Astrocyte of the cerebellum (primary cell): ENCODE data around the gene ODF4.

Source experiments
- DNase-seq: peaks from one replicate; pipeline ENCODE4 v3.0.0-alpha.2; 2011; ENCODE audit warnings: low read depth
- H3K4me3 ChIP-seq: 2 replicates; pipeline ENCODE4 v1.5.1; 2011; ENCODE audit warnings: mild to moderate bottlenecking, low read depth, low read length, moderate library complexity
- in situ Hi-C: cut with HindIII; loops from 2 replicates; pipeline ENCODE4 v1.10.0; 2017; ENCODE audit warnings: low sequenced_read_pairs
- TF ChIP-seq, protein P1 (sequence below): IDR thresholded peaks from 2 replicates; pipeline ENCODE4 v1.5.1; 2012; ENCODE audit warnings: low read length, low read depth, moderate library complexity, mild to moderate bottlenecking; ENCODE audit errors: missing control alignments

The ODF4 gene

GRCh38 chr17:8314797-8315763, 24.6 kb upstream of the ODF4 start:
- H3K4me3 ChIP-seq: no peak overlapping the region
- TF ChIP-seq, protein P1, sequence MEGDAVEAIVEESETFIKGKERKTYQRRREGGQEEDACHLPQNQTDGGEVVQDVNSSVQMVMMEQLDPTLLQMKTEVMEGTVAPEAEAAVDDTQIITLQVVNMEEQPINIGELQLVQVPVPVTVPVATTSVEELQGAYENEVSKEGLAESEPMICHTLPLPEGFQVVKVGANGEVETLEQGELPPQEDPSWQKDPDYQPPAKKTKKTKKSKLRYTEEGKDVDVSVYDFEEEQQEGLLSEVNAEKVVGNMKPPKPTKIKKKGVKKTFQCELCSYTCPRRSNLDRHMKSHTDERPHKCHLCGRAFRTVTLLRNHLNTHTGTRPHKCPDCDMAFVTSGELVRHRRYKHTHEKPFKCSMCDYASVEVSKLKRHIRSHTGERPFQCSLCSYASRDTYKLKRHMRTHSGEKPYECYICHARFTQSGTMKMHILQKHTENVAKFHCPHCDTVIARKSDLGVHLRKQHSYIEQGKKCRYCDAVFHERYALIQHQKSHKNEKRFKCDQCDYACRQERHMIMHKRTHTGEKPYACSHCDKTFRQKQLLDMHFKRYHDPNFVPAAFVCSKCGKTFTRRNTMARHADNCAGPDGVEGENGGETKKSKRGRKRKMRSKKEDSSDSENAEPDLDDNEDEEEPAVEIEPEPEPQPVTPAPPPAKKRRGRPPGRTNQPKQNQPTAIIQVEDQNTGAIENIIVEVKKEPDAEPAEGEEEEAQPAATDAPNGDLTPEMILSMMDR: no peak
- in situ Hi-C loops: loop anchor here (5.0 to 25.0 kb wide), 3 partner anchors 62 to 203 kb away; partner anchors contain the start of genes ALOXE3, BORCS6, HES7 and KRABD2
- no peak for DNase-seq

DNA sequence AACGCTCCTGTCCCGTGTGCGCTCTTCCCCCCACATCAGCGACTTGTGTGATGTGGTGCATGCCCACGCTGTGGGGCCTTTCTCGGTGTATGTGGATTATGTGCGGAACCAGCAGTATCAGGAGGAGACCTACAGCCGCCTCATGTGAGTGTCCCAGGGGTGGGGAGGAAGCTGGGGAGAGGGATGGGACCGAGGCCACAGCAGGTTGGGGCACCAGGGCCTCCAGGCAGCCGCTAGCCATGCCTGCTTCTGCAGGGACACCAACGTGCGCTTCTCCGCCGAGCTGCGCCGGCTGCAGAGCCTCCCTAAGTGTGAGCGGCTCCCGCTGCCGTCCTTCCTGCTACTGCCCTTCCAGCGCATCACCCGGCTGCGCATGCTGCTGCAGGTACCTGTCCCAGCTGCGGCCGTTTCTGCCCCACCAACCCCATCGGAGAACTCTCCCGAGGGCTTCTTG, 23.8 kb upstream of the ODF4 start:
- DNase-seq: no peak
- in situ Hi-C loops: loop anchor here (5.0 to 25.0 kb wide), 3 partner anchors 62 to 203 kb away; partner anchors contain the start of genes ALOXE3, BORCS6, HES7 and KRABD2
- TF ChIP-seq, protein P1: no peak
- no peak overlapping the region for H3K4me3 ChIP-seq

GRCh38 chr17:8318010-8318935, 21.4 kb upstream of the ODF4 start:
- no peak for DNase-seq
- TF ChIP-seq, protein P1: no peak
- no peak overlapping the region for H3K4me3 ChIP-seq
- in situ Hi-C loops: loop anchor here (5.0 to 25.0 kb wide), 3 partner anchors 59 to 206 kb away; partner anchors contain the start of genes ALOXE3, BORCS6, HES7 and KRABD2

DNA sequence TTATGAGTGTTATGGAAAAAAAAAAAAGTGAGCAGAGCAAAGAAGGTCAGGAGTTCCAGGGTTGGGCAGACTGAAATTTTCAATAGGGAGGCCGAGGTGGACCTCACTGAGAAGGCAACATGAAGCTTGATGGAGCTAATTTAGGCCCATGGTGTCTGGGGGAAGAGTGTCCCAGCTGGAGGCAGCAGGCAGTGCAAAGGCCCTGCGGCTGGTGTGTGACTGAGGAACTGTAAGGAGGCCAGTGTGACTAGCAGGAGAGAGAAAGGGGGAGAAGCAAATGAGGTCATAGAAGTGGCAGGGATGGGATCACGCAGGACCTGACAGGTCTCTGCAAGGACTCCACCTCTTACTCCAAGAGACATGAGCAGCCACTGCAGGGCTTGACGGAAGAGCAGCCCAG, 19.4 kb upstream of the ODF4 start:
- H3K4me3 ChIP-seq: no peak overlapping the region
- DNase-seq: no peak
- in situ Hi-C loops: loop anchor here (25.0 kb wide), 2 partner anchors 133 to 208 kb away; partner anchors contain the start of genes ALOXE3, BORCS6, HES7 and TMEM107
- TF ChIP-seq, protein P1: no peak

DNA sequence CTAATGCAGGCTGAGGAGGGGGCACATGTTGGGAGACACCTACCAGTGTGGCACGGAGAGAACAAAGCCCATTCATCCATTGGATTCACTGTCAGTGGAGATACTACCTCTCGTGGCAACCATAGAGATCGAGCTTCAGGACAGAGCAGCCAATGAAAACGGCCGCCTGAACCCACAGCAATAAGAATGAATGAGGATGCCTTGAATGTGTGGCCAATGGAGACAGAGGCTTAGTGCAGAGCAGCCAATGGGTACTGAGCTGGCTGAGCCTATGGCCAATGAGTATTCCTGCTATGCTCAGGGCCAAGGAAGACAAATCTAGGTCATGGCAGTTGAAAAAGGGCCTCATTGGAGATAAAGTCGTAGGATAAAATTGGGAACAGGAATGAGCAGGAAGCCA, 18.6 kb upstream of the ODF4 start:
- H3K4me3 ChIP-seq: no peak overlapping the region
- in situ Hi-C loops: loop anchor here (25.0 kb wide), 2 partner anchors 134 to 209 kb away; partner anchors contain the start of genes ALOXE3, BORCS6, HES7 and TMEM107
- TF ChIP-seq, protein P1: no peak
- DNase-seq: no peak

DNA sequence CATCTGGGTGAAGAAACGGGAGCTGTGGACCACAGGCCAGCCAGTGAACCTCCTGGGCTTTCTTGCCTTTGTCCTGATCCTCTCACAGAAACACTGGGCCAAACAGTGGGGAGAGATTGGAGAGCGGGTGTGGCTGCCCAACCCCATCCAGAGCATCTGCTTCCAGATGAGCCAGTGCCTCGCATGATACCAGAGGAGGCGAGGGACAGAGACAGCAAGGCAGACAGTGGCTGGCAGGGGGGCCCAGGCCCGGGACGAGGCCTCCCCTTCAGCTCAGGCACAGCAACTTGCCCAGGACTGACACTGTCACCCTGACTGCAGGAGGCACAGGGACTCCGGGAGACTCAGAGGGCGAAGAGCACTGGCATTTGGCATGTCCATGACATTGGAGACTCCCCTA, 17.6 kb upstream of the ODF4 start:
- H3K4me3 ChIP-seq: no peak overlapping the region
- TF ChIP-seq, protein P1: no peak
- DNase-seq: no peak
- in situ Hi-C loops: loop anchor here (25.0 kb wide), 2 partner anchors 135 to 210 kb away; partner anchors contain the start of genes ALOXE3, BORCS6, HES7 and TMEM107
